Measurements from ENCODE around the gene TCP11L2. TPM values are rescaled to one million over a fixed set of nuclear protein-coding genes. Genes with fewer than 3 reads are reported as not detected.
A peak's percentile ranks its signal among the peaks of the same experiment; 100 is the strongest.

The TCP11L2 gene
- total and polyA plus RNA-seq, 2 of the 13 experiments (the other 11 are each of a cell fraction or from before 2014, with no cell fraction given) = 4.6 to 24.1 TPM

- TF ChIP-seq NR2F2 (IDR thresholded peaks at IDR 0.05; ENCODE audit: borderline replicate concordance, low read depth) = peak; percentile 35; the same call in 1 of the 2 replicates
- no peak; the same call in 1 of the 2 replicates for TF ChIP-seq SP5 (CRISPR knock-in tag; IDR thresholded peaks at IDR 0.05; ENCODE audit: borderline replicate concordance, low read depth)
- 0 out of 2 replicates have a peak, but pooled peaks have one; percentile 70 for TF ChIP-seq PAX8 (CRISPR knock-in tag; IDR thresholded peaks at IDR 0.05; ENCODE audit: borderline replicate concordance)
- TF ChIP-seq ZSCAN9 (CRISPR knock-in tag; IDR thresholded peaks at IDR 0.05; ENCODE audit: borderline replicate concordance) = peak; percentile 53; the same call in 1 of the 2 replicates
- TF ChIP-seq BRD4 (CRISPR knock-in tag; IDR thresholded peaks at IDR 0.05) = peak; percentile 85
- peak; percentile 60; the same call in 1 of the 2 replicates for TF ChIP-seq PPARG (CRISPR knock-in tag; conservative IDR thresholded peaks at IDR 0.05)
- no peak; the same call in 1 of the 2 replicates for TF ChIP-seq ZIK1 (CRISPR knock-in tag; IDR thresholded peaks at IDR 0.05; ENCODE audit: borderline replicate concordance, low read depth)
- peak; percentile 45; the same call in 1 of the 2 replicates for TF ChIP-seq ZNF160 (CRISPR knock-in tag; IDR thresholded peaks at IDR 0.05)
- no peak for TF ChIP-seq KAT2B (IDR thresholded peaks at IDR 0.05; ENCODE audit: borderline replicate concordance, low read depth, low read length)
- peak; percentile 98 for TF ChIP-seq ZNF354B (CRISPR knock-in tag; IDR thresholded peaks at IDR 0.05)
- TF ChIP-seq SMARCC2 (IDR thresholded peaks at IDR 0.05) = no peak
- TF ChIP-seq SMC3 (IDR thresholded peaks at IDR 0.05; ENCODE audit: low read length) = peak; percentile 67
- 0 out of 2 replicates have a peak, but pooled peaks have one; percentile 68 for TF ChIP-seq TFE3 (CRISPR knock-in tag; IDR thresholded peaks at IDR 0.05)
- peak; percentile 92 for TF ChIP-seq THAP11 (CRISPR knock-in tag; IDR thresholded peaks at IDR 0.05)
- TF ChIP-seq HDAC2 (CRISPR knock-in tag; IDR thresholded peaks at IDR 0.05) = peak; percentile 81
- TF ChIP-seq ZNF605 (CRISPR knock-in tag; IDR thresholded peaks at IDR 0.05) = peak; percentile 82
- TF ChIP-seq RELA (CRISPR knock-in tag; IDR thresholded peaks at IDR 0.05) = peak; percentile 30; the same call in 1 of the 2 replicates
- TF ChIP-seq FOXA1 (IDR thresholded peaks at IDR 0.05) = no peak
- peak; percentile 48 for TF ChIP-seq FOXA1 (CRISPR knock-in tag; IDR thresholded peaks at IDR 0.05)
- no peak for TF ChIP-seq U2AF2 (IDR thresholded peaks at IDR 0.05; ENCODE audit: low read depth, low read length)
- 0 out of 2 replicates have a peak, but pooled peaks have one; percentile 58 for TF ChIP-seq ZNF101 (CRISPR knock-in tag; IDR thresholded peaks at IDR 0.05; ENCODE audit: borderline replicate concordance, low read depth)
- no peak for TF ChIP-seq MAFK (conservative IDR thresholded peaks at IDR 0.05 in 1 of 2, IDR thresholded peaks at IDR 0.05 in 1 of 2; ENCODE audit: low read length in 2 of 2)
- peak; percentile 79; the same call in 1 of the 2 replicates for TF ChIP-seq ZNF251 (CRISPR knock-in tag; IDR thresholded peaks at IDR 0.05)
- TF ChIP-seq FOXK2 (IDR thresholded peaks at IDR 0.05) = no peak
- TF ChIP-seq ZSCAN29 (CRISPR knock-in tag; conservative IDR thresholded peaks at IDR 0.05) = peak; percentile 98
- TF ChIP-seq ZNF367 (CRISPR knock-in tag; IDR thresholded peaks at IDR 0.05; ENCODE audit: borderline replicate concordance) = peak; percentile 35; the same call in 1 of the 2 replicates
- TF ChIP-seq FOSL2 (CRISPR knock-in tag; IDR thresholded peaks at IDR 0.05) = peak; percentile 65
- TF ChIP-seq RORA (CRISPR knock-in tag; IDR thresholded peaks at IDR 0.05) = no peak
- peak; percentile 20 for TF ChIP-seq GATA4 (IDR thresholded peaks at IDR 0.05; ENCODE audit: borderline replicate concordance, low read depth)
- peak; percentile 87; the same call in 1 of the 2 replicates for TF ChIP-seq MIXL1 (CRISPR knock-in tag; IDR thresholded peaks at IDR 0.05)
- peak in 1 of 2 experiments; percentile 52; a peak in 2 of 4 replicates for TF ChIP-seq NR2F1 (CRISPR knock-in tag; IDR thresholded peaks at IDR 0.05)
- no peak for TF ChIP-seq SATB2 (CRISPR knock-in tag; IDR thresholded peaks at IDR 0.05)
- peak; percentile 65 for TF ChIP-seq ZC3H13 (CRISPR knock-in tag; IDR thresholded peaks at IDR 0.05)
- TF ChIP-seq ZNF629 (CRISPR knock-in tag; conservative IDR thresholded peaks at IDR 0.05) = no peak; the same call in 1 of the 2 replicates
Observed at GRCh38 chr12:106357549-106358395, 55.2 kb downstream of the TCP11L2 start, which contains the start of gene POLR3B (continued).
